Fibroblast of lung (primary cell): ENCODE results near the gene TMEM115. TPM values are rescaled to one million over a fixed set of nuclear protein-coding genes. Genes with fewer than 3 reads are reported as not detected.

Experiments used
- DNase-seq, 2 donors: peaks; one replicate each; pipeline versions ENCODE4 v3.0.0 to v3.0.0-alpha.2; 2010; ENCODE audit warnings: low read depth in 2 of 2
- H2AFZ ChIP-seq: 2 replicates; pipeline ENCODE4 v1.5.1; 2012; ENCODE audit warnings: low read length, control low read depth, inconsistent platforms
- H3K27ac ChIP-seq: 2 replicates; pipeline ENCODE4 v1.5.1; 2011; ENCODE audit warnings: low read length, control low read depth; ENCODE audit not compliant: insufficient read depth
- H3K27me3 ChIP-seq: 2 replicates; pipeline ENCODE4 v1.5.1; 2011; ENCODE audit warnings: mild to moderate bottlenecking, low read length; ENCODE audit not compliant: control insufficient read depth, insufficient read depth
- H3K36me3 ChIP-seq: 2 replicates; pipeline ENCODE4 v1.5.1; 2011; ENCODE audit warnings: low read length; ENCODE audit not compliant: control insufficient read depth, insufficient read depth
- H3K4me1 ChIP-seq: 2 replicates; pipeline ENCODE4 v1.5.1; 2011; ENCODE audit warnings: low read length; ENCODE audit not compliant: control insufficient read depth, insufficient read depth; ENCODE audit errors: extremely low read depth
- H3K4me2 ChIP-seq: 2 replicates; pipeline ENCODE4 v1.5.1; 2011; ENCODE audit warnings: low read length, control low read depth; ENCODE audit not compliant: insufficient read depth; ENCODE audit errors: extremely low read depth
- H3K4me3 ChIP-seq, 4 experiments: fragments of 200-600 bp in 1 of 4; sonication (generic) in 1 of 4; replicated peaks in 1 of 4; 2 replicates each; pipeline ENCODE4 v1.5.1; 2011 to 2016; ENCODE audit warnings: low read length in 4 of 4, low read depth in 3 of 4, mild to moderate bottlenecking in 3 of 4, control low read depth in 2 of 4, inconsistent platforms in 1 of 4, mixed read lengths in 1 of 4; ENCODE audit not compliant: insufficient read depth in 1 of 4; ENCODE audit errors: control extremely low read depth in 1 of 4
- H3K79me2 ChIP-seq: 2 replicates; pipeline ENCODE4 v1.5.1; 2012; ENCODE audit warnings: mild to moderate bottlenecking, low read length, inconsistent platforms; ENCODE audit not compliant: control insufficient read depth, insufficient read depth
- H3K9ac ChIP-seq: 2 replicates; pipeline ENCODE4 v1.5.1; 2011; ENCODE audit warnings: mild to moderate bottlenecking, low read length, control low read depth; ENCODE audit not compliant: insufficient read depth
- H3K9me3 ChIP-seq: 2 replicates; pipeline ENCODE4 v1.5.1; 2012; ENCODE audit warnings: low read depth, low read length; ENCODE audit not compliant: control insufficient read depth, insufficient read depth
- H4K20me1 ChIP-seq: 2 replicates; pipeline ENCODE4 v1.5.1; 2011; ENCODE audit warnings: low read length; ENCODE audit not compliant: control insufficient read depth, insufficient read depth; ENCODE audit errors: extremely low read depth
- EZH2 ChIP-seq: IDR thresholded peaks from 2 replicates; pipeline ENCODE4 v1.5.1; 2012; ENCODE audit warnings: low read length, control low read depth, mild to moderate bottlenecking; ENCODE audit errors: missing control alignments
- polyA plus RNA-seq, 2 donors: library from polyadenylated mRNA; depleted of rRNA in 1 of 2; stranded (reverse) in 1 of 2; unstranded in 1 of 2; fragments of >200 nt; gene quantifications; 2 replicates each; pipeline ENCODE4 v1.2.1, GENCODE V29; 2011 to 2012; ENCODE audit warnings: missing spikeins in 1 of 2
- total RNA-seq: library from RNA; depleted of rRNA; stranded (reverse); fragments of >200 nt; gene quantifications from 2 replicates; pipeline ENCODE4 v1.2.1, GENCODE V29; 2014
- TF ChIP-seq, protein P1 (sequence below), 2 donors: IDR thresholded peaks in 1 of 2; conservative IDR thresholded peaks in 1 of 2; 1 replicate in 1 of 2; 2 replicates in 1 of 2; pipeline ENCODE4 v1.5.1; 2011 to 2012; ENCODE audit warnings: low read length in 2 of 2, control low read depth in 1 of 2, inconsistent platforms in 1 of 2, low read depth in 1 of 2, mild to moderate bottlenecking in 1 of 2

TMEM115 gene
- total and polyA plus RNA-seq, 2 donors (not counting 1 experiment from before 2014, with no cell fraction given): 28.2 to 44.8 TPM

- TF ChIP-seq, protein P1, sequence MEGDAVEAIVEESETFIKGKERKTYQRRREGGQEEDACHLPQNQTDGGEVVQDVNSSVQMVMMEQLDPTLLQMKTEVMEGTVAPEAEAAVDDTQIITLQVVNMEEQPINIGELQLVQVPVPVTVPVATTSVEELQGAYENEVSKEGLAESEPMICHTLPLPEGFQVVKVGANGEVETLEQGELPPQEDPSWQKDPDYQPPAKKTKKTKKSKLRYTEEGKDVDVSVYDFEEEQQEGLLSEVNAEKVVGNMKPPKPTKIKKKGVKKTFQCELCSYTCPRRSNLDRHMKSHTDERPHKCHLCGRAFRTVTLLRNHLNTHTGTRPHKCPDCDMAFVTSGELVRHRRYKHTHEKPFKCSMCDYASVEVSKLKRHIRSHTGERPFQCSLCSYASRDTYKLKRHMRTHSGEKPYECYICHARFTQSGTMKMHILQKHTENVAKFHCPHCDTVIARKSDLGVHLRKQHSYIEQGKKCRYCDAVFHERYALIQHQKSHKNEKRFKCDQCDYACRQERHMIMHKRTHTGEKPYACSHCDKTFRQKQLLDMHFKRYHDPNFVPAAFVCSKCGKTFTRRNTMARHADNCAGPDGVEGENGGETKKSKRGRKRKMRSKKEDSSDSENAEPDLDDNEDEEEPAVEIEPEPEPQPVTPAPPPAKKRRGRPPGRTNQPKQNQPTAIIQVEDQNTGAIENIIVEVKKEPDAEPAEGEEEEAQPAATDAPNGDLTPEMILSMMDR (conservative IDR thresholded peaks at IDR 0.05 in 1 of 2, IDR thresholded peaks at IDR 0.05 in 1 of 2; ENCODE audit: low read depth in 1 of 2, low read length in 2 of 2): no peak
- TF ChIP-seq EZH2: no peak
- H3K27ac ChIP-seq: no peak overlapping the region
- no peak overlapping the region for H3K4me3 ChIP-seq
- no peaks in the 10 kb centered on the region for H3K27me3 ChIP-seq
- no peaks in the 10 kb centered on the region for H3K4me1 ChIP-seq
- H3K36me3 ChIP-seq: no peaks in the 10 kb centered on the region
- H3K9ac ChIP-seq: no peak overlapping the region
- H3K4me2 ChIP-seq: no peak overlapping the region
- no peaks in the 10 kb centered on the region for H4K20me1 ChIP-seq
- no peak for DNase-seq
- H3K9me3 ChIP-seq: no peaks in the 10 kb centered on the region
- H3K79me2 ChIP-seq: no peaks in the 10 kb centered on the region
- H2AFZ ChIP-seq: no peak overlapping the region
Observed at GRCh38 chr3:50374363-50375257, 15.3 kb upstream of the TMEM115 start.

DNA sequence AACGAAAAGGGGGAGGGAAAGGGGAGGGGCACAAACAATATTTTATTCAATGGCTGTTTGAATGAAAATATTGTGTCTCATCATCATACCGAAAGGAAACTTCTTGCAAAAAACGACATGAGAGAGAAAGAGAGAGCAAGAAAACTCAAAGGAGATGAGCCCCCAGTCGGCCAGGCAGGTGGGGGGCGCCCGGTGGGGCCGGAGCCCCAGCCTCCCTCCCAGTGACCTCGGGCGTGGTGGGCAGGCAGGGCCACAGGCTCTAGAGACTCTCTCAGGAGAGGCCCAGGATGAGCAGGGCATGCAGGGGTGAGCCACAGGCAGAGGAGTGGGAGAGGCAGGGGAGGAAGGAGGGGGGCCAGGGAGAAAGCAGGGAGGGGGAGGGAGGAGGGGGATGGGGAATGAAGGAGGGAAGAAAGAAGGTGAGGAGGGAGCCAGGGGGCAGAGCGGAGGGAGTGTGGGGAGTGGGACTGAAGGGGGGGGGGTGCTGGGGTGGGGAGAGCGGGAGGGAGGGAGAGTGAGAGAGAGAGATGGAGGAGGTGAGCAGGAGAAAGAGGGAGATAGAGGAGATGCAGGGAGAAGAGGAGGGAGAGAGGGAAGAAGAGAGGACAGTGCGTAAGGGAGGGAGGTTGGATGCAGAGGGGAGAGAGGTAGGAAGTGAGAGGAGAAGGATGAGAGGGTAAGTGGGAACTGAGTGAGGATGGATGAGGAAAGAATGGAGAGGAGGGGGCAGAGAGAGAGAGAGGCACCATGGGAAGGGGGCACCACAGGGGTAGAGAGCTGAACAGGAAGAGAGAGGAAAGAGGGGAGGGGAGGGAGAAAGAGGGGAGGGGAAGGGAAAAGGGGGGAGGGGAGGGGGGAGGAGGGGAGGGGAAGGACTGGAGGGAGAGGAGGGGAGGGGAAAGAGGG, 14.1 kb upstream of the TMEM115 start:
- DNase-seq: no peak
- no peak overlapping the region for H3K4me3 ChIP-seq
- H2AFZ ChIP-seq: no peak overlapping the region
- no peaks in the 10 kb centered on the region for H3K4me1 ChIP-seq
- no peaks in the 10 kb centered on the region for H3K36me3 ChIP-seq
- no peak for TF ChIP-seq EZH2
- TF ChIP-seq, protein P1 (conservative IDR thresholded peaks at IDR 0.05 in 1 of 2, IDR thresholded peaks at IDR 0.05 in 1 of 2; ENCODE audit: low read depth in 1 of 2, low read length in 2 of 2): no peak
- H4K20me1 ChIP-seq: no peaks in the 10 kb centered on the region
- H3K79me2 ChIP-seq: no peaks in the 10 kb centered on the region
- no peaks in the 10 kb centered on the region for H3K27me3 ChIP-seq
- no peak overlapping the region for H3K9ac ChIP-seq
- no peak overlapping the region for H3K4me2 ChIP-seq
- no peak overlapping the region for H3K27ac ChIP-seq
- H3K9me3 ChIP-seq: no peaks in the 10 kb centered on the region

- TF ChIP-seq, protein P1 (conservative IDR thresholded peaks at IDR 0.05 in 1 of 2, IDR thresholded peaks at IDR 0.05 in 1 of 2; ENCODE audit: low read depth in 1 of 2, low read length in 2 of 2): no peak
- no peak for TF ChIP-seq EZH2
- H3K4me2 ChIP-seq: no peak overlapping the region
- H3K27ac ChIP-seq: no peak overlapping the region
- H2AFZ ChIP-seq: no peak overlapping the region
- H3K27me3 ChIP-seq: no peaks in the 10 kb centered on the region
- H3K79me2 ChIP-seq: no peaks in the 10 kb centered on the region
- H3K4me1 ChIP-seq: no peaks in the 10 kb centered on the region
- no peaks in the 10 kb centered on the region for H3K36me3 ChIP-seq
- no peak for DNase-seq
- no peak overlapping the region for H3K4me3 ChIP-seq
- no peaks in the 10 kb centered on the region for H3K9me3 ChIP-seq
- no peak overlapping the region for H3K9ac ChIP-seq
- H4K20me1 ChIP-seq: no peaks in the 10 kb centered on the region
Observed at GRCh38 chr3:50372349-50372748, 13.0 kb upstream of the TMEM115 start.
